Thoracic aorta (tissue), 2 donors: Measurements from ENCODE around the gene IGF2R. TPM values are rescaled to one million over a fixed set of nuclear protein-coding genes. Genes with fewer than 3 reads are reported as not detected.

Experiments
- ATAC-seq: fragments of 150-250 bp; one replicate; pipeline ENCODE4 v1.8.0; 2017; ENCODE audit warnings: low read depth; ENCODE audit not compliant: insufficient number of reproducible peaks, low FRiP score
- DNase-seq: peaks from one replicate; pipeline ENCODE4 v3.0.0-alpha.2; 2020; ENCODE audit warnings: low spot score
- H3K27ac ChIP-seq, 2 donors: fragments of 200-600 bp; sonication (generic); 1 replicate in 1 of 2; 2 replicates in 1 of 2; pipeline ENCODE4 v1.5.1; 2016; ENCODE audit warnings: mild to moderate bottlenecking in 2 of 2, moderate library complexity in 2 of 2
- H3K27me3 ChIP-seq: fragments of 200-600 bp; sonication (generic); replicated peaks from 2 replicates; pipeline ENCODE4 v1.6.0; 2016; ENCODE audit warnings: mild to moderate bottlenecking; ENCODE audit not compliant: insufficient read depth
- H3K36me3 ChIP-seq: fragments of 200-600 bp; sonication (generic); one replicate; pipeline ENCODE4 v1.5.1; 2016
- H3K4me1 ChIP-seq, 2 donors: fragments of 200-600 bp; sonication (generic); 1 replicate in 1 of 2; 2 replicates in 1 of 2; pipeline versions ENCODE4 v1.5.1 to v1.6.0; 2016; ENCODE audit warnings: low read depth in 2 of 2, mild to moderate bottlenecking in 1 of 2; ENCODE audit not compliant: control insufficient read depth in 1 of 2
- H3K4me3 ChIP-seq: fragments of 200-600 bp; sonication (generic); 2 replicates; pipeline ENCODE4 v1.5.1; 2016; ENCODE audit warnings: mild to moderate bottlenecking
- H3K9me3 ChIP-seq: fragments of 200-600 bp; sonication (generic); 2 replicates; pipeline ENCODE4 v1.5.1; 2016
- CTCF ChIP-seq: fragments of 200-600 bp; sonication (generic); IDR thresholded peaks from one replicate; pipeline ENCODE4 v1.5.1; 2019; ENCODE audit warnings: antibody characterized with exemption
- total RNA-seq, 2 donors: library from RNA; depleted of rRNA; stranded (reverse); fragments of >200 nt; gene quantifications; one replicate each; pipeline versions ENCODE4 v1.1.0 to v1.2.3, GENCODE V29; 2016

IGF2R gene
- total RNA-seq, 2 donors from 2014 or later: 82.2 to 88.4 TPM

GRCh38 chr6:160102399-160102798 is 133.5 kb downstream of the IGF2R start:
- peak overlapping the region in 1 of 2 donors; percentile 60 for H3K27ac ChIP-seq
- peaks cover 24 to 47% of the 10 kb centered on the region in 2 donors for H3K4me1 ChIP-seq
- no peak for TF ChIP-seq CTCF
- no peaks in the 10 kb centered on the region for H3K27me3 ChIP-seq
- DNase-seq (no peak), ATAC-seq (no peak)
- H3K9me3 ChIP-seq: no peaks in the 10 kb centered on the region
- peaks cover 12% of the 10 kb centered on the region for H3K36me3 ChIP-seq
- H3K4me3 ChIP-seq: no peak overlapping the region

GRCh38 chr6:160102956-160103824 is 134.3 kb downstream of the IGF2R start:
- no peak for DNase-seq
- Histone ChIP-seq H3K4me1 (peaks cover 24 to 47% of the 10 kb centered on the region in 2 donors), H3K4me3 (peak overlapping the region; percentile 42), H3K27ac (peak overlapping the region; percentile 73 to 82), H3K36me3 (peaks cover 12% of the 10 kb centered on the region), H3K27me3 (no peaks in the 10 kb centered on the region), H3K9me3 (no peaks in the 10 kb centered on the region)
- peak; percentile 49 for TF ChIP-seq CTCF
- ATAC-seq: no peak

- peak overlapping the region; percentile 42 for H3K4me3 ChIP-seq
- ATAC-seq: peak; percentile 36
- H3K36me3 ChIP-seq: peaks cover 12% of the 10 kb centered on the region
- H3K9me3 ChIP-seq: no peaks in the 10 kb centered on the region
- TF ChIP-seq CTCF: no peak
- H3K27ac ChIP-seq: peak overlapping the region; percentile 73 to 82
- DNase-seq: peak; percentile 32
- no peaks in the 10 kb centered on the region for H3K27me3 ChIP-seq
- H3K4me1 ChIP-seq: peaks cover 24 to 47% of the 10 kb centered on the region in 2 donors
Measured at GRCh38 chr6:160103825-160104100, 134.9 kb downstream of the IGF2R start.

GRCh38 chr6:160104821-160105517 is 136.1 kb downstream of the IGF2R start:
- peak overlapping the region in 1 of 2 donors; percentile 73 for H3K27ac ChIP-seq
- no peaks in the 10 kb centered on the region for H3K9me3 ChIP-seq
- H3K36me3 ChIP-seq: peaks cover 12% of the 10 kb centered on the region
- no peak overlapping the region for H3K4me3 ChIP-seq
- no peaks in the 10 kb centered on the region for H3K27me3 ChIP-seq
- TF ChIP-seq CTCF: no peak
- peaks cover 19 to 36% of the 10 kb centered on the region in 2 donors for H3K4me1 ChIP-seq
- DNase-seq (no peak), ATAC-seq (no peak)

GRCh38 chr6:160106010-160106409 is 137.1 kb downstream of the IGF2R start:
- H3K36me3 ChIP-seq: peaks cover 12% of the 10 kb centered on the region
- no peak overlapping the region for H3K4me3 ChIP-seq
- no peak for TF ChIP-seq CTCF
- no peak overlapping the region for H3K27ac ChIP-seq
- DNase-seq: no peak
- ATAC-seq: no peak
- H3K4me1 ChIP-seq: peaks cover 13 to 28% of the 10 kb centered on the region in 2 donors
- H3K27me3 ChIP-seq: no peaks in the 10 kb centered on the region
- H3K9me3 ChIP-seq: no peaks in the 10 kb centered on the region
